NCI-H1436 (cell line): ENCODE results near the gene DOCK2.

Experiments used
- DNase-seq: peaks from one replicate; lab custom pipeline; 2025; lab: John Stamatoyannopoulos, UW

Gene DOCK2

GRCh38 chr5:169688106-169688505, 51.0 kb downstream of the DOCK2 start:
- no peak for DNase-seq

GRCh38 chr5:169691471-169691870, 54.4 kb downstream of the DOCK2 start:
- DNase-seq = no peak

- no peak for DNase-seq
Observed at GRCh38 chr5:169694091-169694625, 57.1 kb downstream of the DOCK2 start.

- DNase-seq = no peak
Observed at GRCh38 chr5:169695025-169695625, 58.0 kb downstream of the DOCK2 start.

GRCh38 chr5:169695919-169696490, 58.9 kb downstream of the DOCK2 start:
- DNase-seq = no peak

- no peak for DNase-seq
Observed at GRCh38 chr5:169696621-169697510, 59.8 kb downstream of the DOCK2 start.

GRCh38 chr5:169697511-169697890, 60.4 kb downstream of the DOCK2 start:
- DNase-seq = no peak

GRCh38 chr5:169697976-169698375, 60.9 kb downstream of the DOCK2 start:
- DNase-seq = no peak

GRCh38 chr5:169700611-169701010, 63.5 kb downstream of the DOCK2 start:
- DNase-seq = no peak

GRCh38 chr5:169701910-169702451, 64.9 kb downstream of the DOCK2 start:
- DNase-seq = no peak

- DNase-seq = no peak
Observed at GRCh38 chr5:169702693-169703481, 65.8 kb downstream of the DOCK2 start.

- DNase-seq = no peak
Observed at GRCh38 chr5:169703813-169704212, 66.7 kb downstream of the DOCK2 start.

- no peak for DNase-seq
Observed at GRCh38 chr5:169705322-169705721, 68.2 kb downstream of the DOCK2 start.

- DNase-seq = no peak
Observed at GRCh38 chr5:169706071-169706470, 69.0 kb downstream of the DOCK2 start.

GRCh38 chr5:169706758-169707450, 69.8 kb downstream of the DOCK2 start:
- DNase-seq = no peak

- DNase-seq = no peak
Observed at GRCh38 chr5:169707686-169708085, 70.6 kb downstream of the DOCK2 start.

- no peak for DNase-seq
Observed at GRCh38 chr5:169710675-169711074, 73.6 kb downstream of the DOCK2 start.

- no peak for DNase-seq
Observed at GRCh38 chr5:169711551-169712225, 74.6 kb downstream of the DOCK2 start.

- DNase-seq = no peak
Observed at GRCh38 chr5:169712428-169712827, 75.4 kb downstream of the DOCK2 start.

GRCh38 chr5:169716287-169716686, 79.2 kb downstream of the DOCK2 start:
- no peak for DNase-seq

- no peak for DNase-seq
Observed at GRCh38 chr5:169717288-169717687, 80.2 kb downstream of the DOCK2 start.
